ENCODE measurements around the gene MTSS2. TPM values are rescaled to one million over a fixed set of nuclear protein-coding genes. Genes with fewer than 3 reads are reported as not detected.

The MTSS2 gene
- total RNA-seq, 1 experiment from 2014 or later: 18.7 TPM

DNA sequence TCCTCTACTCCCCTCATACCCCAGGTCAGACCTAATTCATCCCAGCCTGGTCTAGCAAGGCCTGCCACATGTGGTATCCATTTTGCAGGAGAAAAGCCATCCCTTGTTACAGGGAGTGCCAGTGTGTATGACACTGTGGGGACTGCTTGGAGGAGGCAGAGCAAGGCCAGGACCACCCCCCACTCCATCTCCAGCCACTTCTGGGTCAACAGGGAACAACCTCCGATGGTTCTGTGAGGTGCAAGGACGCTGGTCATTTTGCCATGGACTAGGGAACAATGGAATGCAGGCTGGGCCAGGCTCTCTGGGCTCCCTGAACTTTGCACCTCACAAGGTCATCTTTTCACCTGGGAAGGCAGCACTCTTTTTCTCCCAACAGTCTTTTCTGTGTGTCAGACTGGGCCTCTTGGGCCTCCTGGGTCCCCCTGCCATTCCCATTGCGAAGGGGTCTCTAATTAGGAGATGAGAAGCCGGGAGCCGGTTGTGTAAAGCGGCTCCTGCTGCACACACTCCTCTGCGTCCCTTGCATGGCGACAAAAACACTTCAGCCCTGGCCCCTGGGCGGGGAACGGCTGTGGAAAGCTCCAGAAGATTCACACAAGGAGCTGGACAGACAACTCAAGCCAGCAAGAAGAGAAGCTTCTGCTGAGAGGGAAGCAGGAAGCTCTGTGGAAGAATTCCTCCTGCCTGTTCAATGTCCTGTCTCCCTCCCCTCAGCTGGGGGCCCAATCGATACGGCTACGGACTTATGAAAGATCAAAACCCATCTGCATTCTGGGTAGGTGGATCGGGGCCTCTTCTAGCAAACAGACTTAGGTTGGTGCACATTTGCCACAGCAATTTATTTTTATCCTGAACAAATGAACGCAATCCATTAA is 38.5 kb upstream of the MTSS2 start:
- Histone ChIP-seq H3K36me3 (ENCODE audit: low read depth, low read length) (no peaks in the 10 kb centered on the region), H3K79me2 (ENCODE audit: low read length) (no peaks in the 10 kb centered on the region), H3K4me1 (ENCODE audit: insufficient read depth, low read length) (no peaks in the 10 kb centered on the region), H3K9me3 (ENCODE audit: low read length) (no peaks in the 10 kb centered on the region), H3K4me2 (ENCODE audit: low read length) (no peak overlapping the region), H3K4me3 (ENCODE audit: low read length) (no peak overlapping the region), H3K9ac (ENCODE audit: low read length) (no peak overlapping the region), H3K27ac (ENCODE audit: low read length) (no peak overlapping the region), H2AFZ (ENCODE audit: low read length) (no peak overlapping the region), H3F3A (ENCODE audit: low read length, unreplicated experiment) (no peaks in the 10 kb centered on the region), H3K27me3 (ENCODE audit: low read length) (no peaks in the 10 kb centered on the region), H4K20me1 (ENCODE audit: low read length) (no peaks in the 10 kb centered on the region), H3K9me2 (replicated peaks; ENCODE audit: low read length) (no peaks in the 10 kb centered on the region)
- intact Hi-C loops (cut with micrococcal nuclease): no loop called here
- ChIA-PET POLR2A (ENCODE audit: unreplicated experiment) (no interaction called here), CTCF (no interaction called here)
- BruUV-seq (replicated peaks): no TSS peak
- DNase-seq: no peak
- TF ChIP-seq EZH2 (IDR thresholded peaks at IDR 0.05; ENCODE audit: low read length, unreplicated experiment) (no peak), EZH2phosphoT487 (IDR thresholded peaks at IDR 0.05; ENCODE audit: borderline replicate concordance, low read length) (no peak)
- no peak for ATAC-seq

GRCh38 chr16:70723740-70724145 is 37.9 kb upstream of the MTSS2 start:
- Histone ChIP-seq H3K36me3 (ENCODE audit: low read depth, low read length) (no peaks in the 10 kb centered on the region), H3K27me3 (ENCODE audit: low read length) (no peaks in the 10 kb centered on the region), H2AFZ (ENCODE audit: low read length) (no peak overlapping the region), H3K4me1 (ENCODE audit: insufficient read depth, low read length) (no peaks in the 10 kb centered on the region), H3K4me3 (ENCODE audit: low read length) (no peak overlapping the region), H3K9ac (ENCODE audit: low read length) (no peak overlapping the region), H3K27ac (ENCODE audit: low read length) (no peak overlapping the region), H3K4me2 (ENCODE audit: low read length) (no peak overlapping the region), H3F3A (ENCODE audit: low read length, unreplicated experiment) (no peaks in the 10 kb centered on the region), H3K79me2 (ENCODE audit: low read length) (no peaks in the 10 kb centered on the region), H4K20me1 (ENCODE audit: low read length) (no peaks in the 10 kb centered on the region), H3K9me2 (replicated peaks; ENCODE audit: low read length) (no peaks in the 10 kb centered on the region), H3K9me3 (ENCODE audit: low read length) (no peaks in the 10 kb centered on the region)
- DNase-seq (no peak), ATAC-seq (no peak)
- POLR2A ChIA-PET (ENCODE audit: unreplicated experiment): no interaction called here
- TF ChIP-seq EZH2 (IDR thresholded peaks at IDR 0.05; ENCODE audit: low read length, unreplicated experiment): no peak
- no peak for TF ChIP-seq EZH2phosphoT487 (IDR thresholded peaks at IDR 0.05; ENCODE audit: borderline replicate concordance, low read length)
- TF ChIP-seq CTCF (conservative IDR thresholded peaks at IDR 0.05; ENCODE audit: low read depth, low read length): no peak
- CTCF ChIA-PET: no interaction called here
- intact Hi-C loops (cut with micrococcal nuclease): no loop called here
- no TSS peak for BruUV-seq (replicated peaks)

- Histone ChIP-seq H3K4me3 (ENCODE audit: low read length) (no peak overlapping the region), H2AFZ (ENCODE audit: low read length) (no peak overlapping the region), H3K79me2 (ENCODE audit: low read length) (no peaks in the 10 kb centered on the region), H3K4me2 (ENCODE audit: low read length) (no peak overlapping the region), H3K36me3 (ENCODE audit: low read depth, low read length) (no peaks in the 10 kb centered on the region), H3F3A (ENCODE audit: low read length, unreplicated experiment) (no peaks in the 10 kb centered on the region), H3K27me3 (ENCODE audit: low read length) (no peaks in the 10 kb centered on the region), H4K20me1 (ENCODE audit: low read length) (no peaks in the 10 kb centered on the region), H3K4me1 (ENCODE audit: insufficient read depth, low read length) (peaks cover 3% of the 10 kb centered on the region), H3K9me3 (ENCODE audit: low read length) (no peaks in the 10 kb centered on the region), H3K27ac (ENCODE audit: low read length) (no peak overlapping the region), H3K9ac (ENCODE audit: low read length) (no peak overlapping the region), H3K9me2 (replicated peaks; ENCODE audit: low read length) (no peaks in the 10 kb centered on the region)
- no peak for TF ChIP-seq EZH2 (IDR thresholded peaks at IDR 0.05; ENCODE audit: low read length, unreplicated experiment)
- TF ChIP-seq CTCF (conservative IDR thresholded peaks at IDR 0.05; ENCODE audit: low read depth, low read length): no peak
- no peak for TF ChIP-seq EZH2phosphoT487 (IDR thresholded peaks at IDR 0.05; ENCODE audit: borderline replicate concordance, low read length)
- intact Hi-C loops (cut with micrococcal nuclease): no loop called here
- CTCF ChIA-PET: no interaction called here
- ATAC-seq (no peak), DNase-seq (no peak)
- POLR2A ChIA-PET (ENCODE audit: unreplicated experiment): no interaction called here
- no TSS peak for BruUV-seq (replicated peaks)
Measured at GRCh38 chr16:70721202-70721963, 35.5 kb upstream of the MTSS2 start.
